ENCODE results near the gene SLCO3A1. TPM values are rescaled to one million over a fixed set of nuclear protein-coding genes. Genes with fewer than 3 reads are reported as not detected.
"Not testable (repeated sequence)": the region's sequence is repeated elsewhere in the genome, so short reads cannot be mapped to it uniquely, and the experiment has no call there.

The SLCO3A1 gene
- total RNA-seq, 1 donor from 2014 or later = 1.2 TPM

GRCh38 chr15:92044203-92044909, 190.8 kb downstream of the SLCO3A1 start:
- DNase-seq = no peak

- no peak for DNase-seq
Measured at GRCh38 chr15:92047900-92048299, 194.4 kb downstream of the SLCO3A1 start.

GRCh38 chr15:92048739-92049138, 195.2 kb downstream of the SLCO3A1 start:
- DNase-seq = no peak

- DNase-seq = no peak
Measured at GRCh38 chr15:92049290-92049989, 195.9 kb downstream of the SLCO3A1 start.

GRCh38 chr15:92050220-92050898, 196.9 kb downstream of the SLCO3A1 start:
- no peak for DNase-seq

GRCh38 chr15:92051716-92052115, 198.2 kb downstream of the SLCO3A1 start:
- DNase-seq = no peak

GRCh38 chr15:92053753-92054316, 200.3 kb downstream of the SLCO3A1 start:
- DNase-seq = no peak

GRCh38 chr15:92056875-92057274, 203.4 kb downstream of the SLCO3A1 start:
- no peak for DNase-seq

- no peak for DNase-seq
Measured at GRCh38 chr15:92059036-92059970, 205.8 kb downstream of the SLCO3A1 start.

GRCh38 chr15:92059971-92060311, 206.4 kb downstream of the SLCO3A1 start:
- DNase-seq = not testable (repeated sequence)

GRCh38 chr15:92061511-92062195, 208.1 kb downstream of the SLCO3A1 start:
- DNase-seq = no peak

- DNase-seq = no peak
Measured at GRCh38 chr15:92062505-92062904, 209.0 kb downstream of the SLCO3A1 start.

- no peak for DNase-seq
Measured at GRCh38 chr15:92068121-92068520, 214.6 kb downstream of the SLCO3A1 start.

GRCh38 chr15:92069308-92070250, 216.1 kb downstream of the SLCO3A1 start:
- DNase-seq = no peak

- not testable (repeated sequence) for DNase-seq
Measured at GRCh38 chr15:92070251-92070650, 216.7 kb downstream of the SLCO3A1 start.

GRCh38 chr15:92071045-92071634, 217.6 kb downstream of the SLCO3A1 start:
- no peak for DNase-seq

- no peak for DNase-seq
Measured at GRCh38 chr15:92073044-92073785, 219.7 kb downstream of the SLCO3A1 start.

GRCh38 chr15:92074101-92074500, 220.6 kb downstream of the SLCO3A1 start:
- no peak for DNase-seq

GRCh38 chr15:92074646-92075045, 221.1 kb downstream of the SLCO3A1 start:
- no peak for DNase-seq

Measured in dermis blood vessel endothelial cell (primary cell).